Femur (tissue), 1 donor: Measurements from ENCODE around the gene DIAPH2.
"Not testable (repeated sequence)": the region's sequence is repeated elsewhere in the genome, so short reads cannot be mapped to it uniquely, and the experiment has no call there.

Experiments
- DNase-seq: peaks from one replicate; pipeline ENCODE4 v3.0.0-alpha.2; 2017

Gene DIAPH2

DNA sequence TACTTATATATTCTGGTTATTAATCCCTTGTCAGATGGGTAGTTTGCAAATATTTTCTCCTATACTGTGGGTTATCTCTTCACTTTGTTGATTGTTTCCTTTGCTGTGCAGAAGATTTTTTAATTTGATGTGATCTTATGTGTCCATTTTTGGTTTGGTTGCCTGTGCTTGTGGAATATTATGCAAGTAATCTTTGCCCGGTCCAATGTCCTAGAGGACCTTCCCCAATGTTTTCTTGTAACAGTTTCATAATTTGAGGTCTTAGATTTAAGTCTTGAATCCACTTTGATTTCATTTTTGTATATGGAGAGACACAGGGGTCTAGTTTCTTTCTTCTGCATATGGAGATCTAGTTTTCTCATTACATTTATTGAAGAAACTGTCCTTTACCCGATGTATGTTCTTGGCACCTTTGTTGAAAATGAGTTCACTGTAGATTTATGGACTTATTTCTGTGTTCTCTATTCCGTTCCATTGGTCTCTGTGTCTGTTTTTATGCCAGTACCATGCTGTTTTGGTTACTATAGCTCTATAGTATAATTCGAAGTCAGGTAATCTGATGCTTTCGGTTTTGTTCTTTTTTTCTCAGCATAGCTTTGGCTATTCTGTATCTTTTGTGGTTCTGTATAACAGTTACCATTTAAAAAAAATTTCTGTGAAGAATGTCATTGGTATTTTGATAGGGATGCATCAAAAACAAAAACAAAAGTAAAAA is 34.7 kb downstream of the DIAPH2 start:
- no peak for DNase-seq

DNA sequence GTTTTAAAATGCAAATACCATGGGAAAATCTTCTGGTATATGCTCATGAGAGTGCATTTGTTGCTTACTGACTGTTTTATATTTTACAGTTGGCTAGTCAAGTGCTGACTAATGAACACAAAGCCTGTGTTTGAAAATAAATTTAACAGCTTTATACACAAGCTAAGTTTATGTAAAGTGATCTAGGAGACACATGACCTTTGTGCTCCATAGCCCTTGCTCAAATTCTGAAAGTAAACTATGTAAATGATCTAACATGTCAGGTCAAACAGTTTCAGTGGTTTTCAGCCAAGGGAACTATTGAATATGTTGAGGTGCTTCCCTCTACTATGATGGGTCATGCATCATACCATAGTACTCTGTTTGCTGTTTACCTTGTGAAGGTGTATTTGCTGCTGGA is 36.7 kb downstream of the DIAPH2 start:
- no peak for DNase-seq

DNA sequence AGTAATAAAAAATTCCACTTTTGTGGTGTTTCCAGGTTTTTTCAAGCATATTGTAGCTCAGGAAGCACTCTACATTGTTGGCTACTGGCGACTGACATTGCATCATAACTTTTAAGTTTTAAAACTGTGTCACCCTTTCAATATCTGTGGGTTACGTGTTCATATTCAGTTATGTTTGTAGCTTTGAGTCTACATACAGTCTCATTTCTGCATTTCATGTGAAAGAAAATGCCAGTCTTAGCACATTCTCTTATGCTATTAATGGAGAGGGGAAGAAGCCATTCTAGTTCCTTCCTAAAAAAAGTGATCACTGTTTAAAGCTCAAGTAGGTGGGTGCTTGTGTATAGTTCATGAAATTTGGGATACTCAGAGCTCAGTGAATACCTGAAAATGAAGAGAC is 38.1 kb downstream of the DIAPH2 start:
- no peak for DNase-seq

DNA sequence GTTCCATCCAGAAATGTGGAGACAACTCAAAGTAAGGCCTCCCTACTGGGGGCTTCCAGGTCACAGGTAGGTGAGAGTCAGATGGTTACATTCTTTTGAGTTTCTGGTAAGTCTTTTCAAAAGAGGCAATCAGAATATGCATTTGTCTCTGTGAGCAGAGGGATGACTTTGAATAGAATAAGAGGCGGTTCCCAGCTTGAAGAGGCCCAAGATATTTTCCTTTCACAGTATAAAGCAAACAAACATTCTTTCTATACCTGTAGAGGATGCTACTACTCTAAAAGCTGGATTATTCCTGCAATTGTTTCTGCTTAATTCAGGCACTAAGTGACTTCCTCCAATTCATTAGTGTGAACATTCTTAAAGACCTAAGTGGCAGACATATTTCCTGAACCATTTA is 44.4 kb downstream of the DIAPH2 start:
- no peak for DNase-seq

DNA sequence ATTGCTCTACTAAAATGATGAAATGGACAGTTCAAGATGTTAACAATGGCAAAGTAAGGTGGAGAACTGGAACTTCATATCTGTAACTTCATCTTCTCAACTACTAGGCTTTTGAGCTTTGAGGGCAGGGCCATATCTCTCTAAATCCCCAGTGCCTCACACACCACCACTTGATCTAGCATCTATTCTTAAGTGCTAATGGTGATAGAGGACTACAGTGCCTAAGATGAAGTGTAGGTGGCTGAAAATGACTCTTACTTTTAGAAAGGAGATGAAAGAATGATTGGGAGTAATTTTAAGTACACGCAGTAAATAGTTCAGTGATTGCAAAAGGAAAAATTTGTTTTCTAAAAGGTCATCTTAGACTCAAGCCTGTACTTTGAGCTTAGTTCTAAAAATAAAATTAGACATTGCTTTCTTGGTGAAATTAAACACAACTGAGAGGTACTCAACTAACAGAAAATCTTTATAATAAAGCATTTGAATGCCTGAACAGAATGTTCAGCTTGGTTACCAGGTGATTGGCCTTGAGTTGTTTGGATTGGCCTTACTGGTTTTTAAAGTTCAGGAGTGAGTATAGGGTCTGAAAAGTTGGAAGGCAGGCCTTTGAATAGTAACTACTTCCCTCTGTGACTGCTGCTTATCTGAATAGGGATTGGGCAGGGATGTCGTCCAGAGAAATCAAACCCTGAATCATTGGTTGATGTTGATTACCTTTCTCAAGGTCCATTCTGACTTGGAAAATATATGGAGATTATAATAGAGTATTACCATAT is 45.4 kb downstream of the DIAPH2 start:
- no peak for DNase-seq

DNA sequence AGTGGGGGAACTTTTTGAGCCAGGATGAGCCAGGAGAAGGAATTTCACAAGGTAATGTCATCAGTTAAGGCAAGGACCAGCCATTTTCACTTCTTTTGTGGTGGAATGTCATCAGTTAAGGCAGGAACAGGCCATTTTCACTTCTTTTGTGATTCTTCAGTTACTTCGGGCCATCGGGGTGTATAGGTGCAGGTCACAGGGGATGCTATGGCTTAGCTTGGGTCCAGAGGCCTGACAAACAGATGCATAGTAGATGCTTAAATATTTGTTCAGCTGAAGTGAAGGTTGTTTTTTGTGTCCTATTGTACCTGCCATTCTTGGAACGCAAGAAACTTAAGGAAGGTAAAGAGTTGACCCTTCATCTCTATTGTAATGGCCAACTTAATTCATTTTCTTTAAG is 46.4 kb downstream of the DIAPH2 start:
- not testable (repeated sequence) for DNase-seq

DNA sequence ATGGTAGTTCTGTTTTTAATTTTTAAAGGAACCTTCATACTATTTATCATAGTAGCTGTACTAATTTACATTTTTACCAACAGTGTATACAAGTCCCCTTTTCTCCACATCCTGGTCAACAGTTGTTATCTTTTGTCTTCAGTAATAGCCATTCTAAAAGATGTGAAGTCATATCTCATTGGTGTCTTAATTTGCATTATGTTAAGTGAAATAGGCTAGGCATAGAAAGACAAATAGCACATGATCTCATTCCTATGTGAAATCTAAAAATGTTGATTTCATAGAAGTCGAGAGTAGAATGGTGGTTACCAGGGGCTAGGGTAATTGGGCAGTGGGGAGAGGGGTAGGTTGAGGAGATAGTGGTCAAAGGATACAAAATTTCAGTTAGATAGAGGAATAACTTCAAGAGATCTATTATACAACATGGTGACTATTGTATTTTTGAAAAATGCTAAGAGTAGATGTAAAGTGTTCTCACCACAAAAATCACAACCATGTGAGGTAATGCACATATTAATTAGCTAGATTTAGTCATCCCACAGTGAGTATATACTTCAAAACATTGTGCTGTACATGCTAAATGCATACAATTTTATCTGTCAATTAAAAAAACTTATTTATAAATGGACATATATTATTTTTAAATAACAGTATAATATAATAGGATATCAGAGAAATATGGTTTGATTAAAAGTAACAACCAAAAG is 58.9 kb downstream of the DIAPH2 start:
- DNase-seq, result no peak

DNA sequence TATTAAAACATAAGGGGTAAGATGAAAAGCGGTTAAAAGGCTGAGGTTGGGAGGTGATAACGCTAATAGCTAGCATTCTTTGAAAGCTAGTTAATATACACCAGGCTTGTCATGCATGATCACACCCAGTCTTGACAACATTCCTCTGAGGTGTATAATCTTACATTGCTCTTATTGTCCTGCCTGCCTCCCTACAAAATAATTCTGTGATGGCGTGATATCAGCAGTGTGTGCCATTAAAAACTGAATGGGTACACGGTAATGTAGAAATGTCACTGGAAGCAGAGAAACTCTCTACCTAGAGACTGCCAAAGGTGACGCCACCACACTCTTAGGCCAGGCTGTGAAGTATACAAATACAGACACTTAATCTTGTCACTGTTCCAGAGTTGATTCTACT is 68.1 kb downstream of the DIAPH2 start:
- no peak for DNase-seq

DNA sequence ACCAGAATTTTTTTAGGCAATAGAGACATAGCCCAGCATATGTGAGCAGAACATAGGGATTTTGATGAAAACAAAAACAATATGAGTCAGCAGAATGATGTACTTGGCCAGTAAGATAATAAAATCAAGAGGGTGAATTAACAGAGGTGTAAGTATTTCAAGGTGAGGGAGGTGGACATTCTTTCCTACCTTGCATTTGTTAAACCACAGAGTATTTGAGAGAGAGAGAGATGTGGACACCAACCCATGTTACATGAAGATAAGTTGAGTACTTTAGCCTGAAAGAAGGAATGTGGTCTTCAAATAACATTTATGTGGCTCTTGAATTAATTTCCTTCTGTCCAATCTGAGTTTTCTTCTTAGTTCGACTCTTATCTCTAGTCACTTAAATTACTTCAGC is 68.6 kb downstream of the DIAPH2 start:
- no peak for DNase-seq

DNA sequence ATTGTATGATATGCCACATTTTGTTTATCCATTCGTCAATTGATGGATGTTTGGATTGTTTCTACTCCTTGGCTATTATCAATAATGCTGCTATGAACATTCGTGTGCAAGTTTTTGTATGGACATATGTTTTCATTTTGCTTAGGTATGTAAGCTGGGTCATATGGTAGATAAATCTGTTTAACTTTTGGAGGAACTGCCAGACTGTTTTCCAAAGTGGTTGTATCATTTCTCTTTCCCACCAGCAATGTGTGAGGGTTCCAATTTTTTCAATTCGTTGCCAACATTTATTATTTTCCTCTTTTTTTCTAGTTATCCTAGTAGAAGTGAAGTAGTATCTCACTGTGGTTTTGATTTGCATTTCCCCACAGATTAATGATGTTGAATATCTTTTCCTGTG is 71.8 kb downstream of the DIAPH2 start:
- DNase-seq, result no peak

DNA sequence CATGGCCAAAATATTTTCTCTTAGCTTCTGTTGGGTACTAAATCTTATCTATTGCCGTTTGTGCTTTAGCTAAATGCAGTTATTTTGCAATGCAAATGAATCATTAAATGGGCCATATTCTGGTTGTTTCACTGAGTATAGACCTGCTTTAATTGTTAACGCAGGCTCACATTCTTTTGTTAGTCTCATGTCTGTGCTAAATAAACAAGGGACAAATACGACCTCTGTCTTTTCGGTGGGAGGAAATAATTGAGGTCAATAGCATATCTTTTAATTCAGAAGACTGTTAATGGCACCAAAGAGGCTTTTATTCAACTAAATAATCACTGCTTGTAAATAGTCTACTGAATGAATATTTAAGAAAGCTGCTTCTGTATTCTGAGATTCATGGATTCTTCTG is 76.9 kb downstream of the DIAPH2 start:
- DNase-seq, result no peak

DNA sequence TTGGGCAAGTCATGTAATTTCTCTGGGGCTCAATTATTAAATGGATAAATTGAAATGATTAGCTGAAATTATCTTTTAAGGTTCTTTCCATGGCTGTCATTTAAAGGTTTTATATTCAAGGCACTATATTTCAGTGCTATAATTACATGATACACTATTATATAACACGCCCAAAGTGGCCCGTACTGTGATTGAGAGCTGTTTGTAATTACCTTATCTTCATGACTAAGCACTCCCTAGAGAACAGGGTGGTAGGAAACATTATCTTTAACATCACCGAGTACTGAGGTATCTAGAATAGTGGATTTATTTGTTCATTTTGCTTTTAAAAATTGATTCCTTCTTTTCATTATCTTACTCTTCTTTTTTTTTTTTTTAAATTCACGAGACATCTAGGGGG is 79.0 kb downstream of the DIAPH2 start:
- DNase-seq, result no peak

DNA sequence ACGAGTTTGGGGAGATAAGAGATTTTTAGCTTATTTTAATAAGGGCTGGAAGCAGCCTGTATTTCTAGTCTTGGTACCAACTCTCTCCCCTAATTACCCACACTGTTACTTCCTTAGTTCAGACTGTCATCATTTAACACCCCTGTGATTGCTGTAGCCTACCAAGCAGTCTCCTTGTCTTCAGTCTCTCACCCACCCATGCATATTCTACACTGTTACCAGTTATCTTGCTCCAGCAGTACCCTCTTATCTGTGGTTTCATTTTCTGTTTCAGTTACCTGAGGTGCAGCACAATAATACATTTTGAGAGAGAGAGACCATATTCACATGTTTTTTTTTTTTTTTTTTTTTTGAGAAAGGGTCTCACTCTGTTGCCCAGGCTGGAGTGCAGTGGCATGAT is 80.2 kb downstream of the DIAPH2 start:
- DNase-seq, result no peak

DNA sequence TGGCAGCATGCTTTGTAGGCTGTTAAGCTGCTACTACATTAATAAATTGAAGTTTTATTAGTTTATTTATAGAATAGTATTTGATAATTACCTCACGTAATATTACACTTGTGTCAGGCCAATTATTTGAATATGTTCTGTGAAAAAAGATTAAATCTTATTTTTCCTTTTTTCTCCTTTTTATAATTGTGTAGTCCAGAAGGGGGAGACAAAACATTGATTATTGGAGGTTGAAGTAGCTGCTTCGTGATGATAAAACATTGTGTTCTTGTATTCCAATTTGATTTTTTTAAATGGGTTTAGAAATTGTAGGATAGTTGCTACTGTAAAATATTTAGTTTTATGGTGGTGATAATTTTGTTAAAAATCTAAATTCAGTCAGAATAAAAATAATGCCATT is 85.7 kb downstream of the DIAPH2 start:
- DNase-seq, result no peak

DNA sequence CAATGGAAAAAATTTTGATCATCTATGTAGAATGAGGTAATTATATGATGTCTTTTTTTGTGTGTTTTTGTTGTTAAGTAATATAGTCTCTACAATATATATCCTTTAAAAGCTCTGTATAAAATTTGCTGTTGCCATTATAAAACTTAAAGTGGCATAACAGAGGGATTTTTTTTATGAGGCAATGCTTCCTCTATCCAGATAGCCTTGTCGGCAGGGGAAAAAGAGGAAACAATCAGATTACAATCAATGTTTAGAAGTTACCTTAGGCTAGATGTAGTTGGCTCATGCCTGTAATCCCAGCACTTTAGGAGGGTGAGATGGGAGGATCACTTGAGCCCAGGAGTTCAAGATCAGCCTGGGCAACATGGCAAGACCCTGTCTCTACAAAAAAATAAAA is 86.8 kb downstream of the DIAPH2 start:
- no peak for DNase-seq

DNA sequence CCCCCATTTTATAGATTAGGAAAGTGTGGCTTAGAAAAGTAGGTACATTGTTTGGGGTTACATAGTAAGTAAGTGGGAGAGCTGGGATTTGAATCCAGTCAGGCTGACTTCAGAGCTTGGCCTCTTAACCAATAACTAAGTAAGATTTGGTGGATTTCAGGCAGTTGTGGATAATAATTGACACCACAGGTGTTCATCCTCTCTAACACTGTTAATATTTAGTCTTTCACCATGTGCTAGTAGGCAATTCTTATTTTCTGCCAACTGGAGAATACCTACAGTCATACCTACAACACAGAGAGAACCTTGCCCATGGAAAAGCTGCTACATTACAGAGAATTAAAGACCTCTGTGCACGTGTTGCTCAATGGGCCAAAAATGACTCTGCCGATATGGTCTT is 89.5 kb downstream of the DIAPH2 start:
- no peak for DNase-seq

DNA sequence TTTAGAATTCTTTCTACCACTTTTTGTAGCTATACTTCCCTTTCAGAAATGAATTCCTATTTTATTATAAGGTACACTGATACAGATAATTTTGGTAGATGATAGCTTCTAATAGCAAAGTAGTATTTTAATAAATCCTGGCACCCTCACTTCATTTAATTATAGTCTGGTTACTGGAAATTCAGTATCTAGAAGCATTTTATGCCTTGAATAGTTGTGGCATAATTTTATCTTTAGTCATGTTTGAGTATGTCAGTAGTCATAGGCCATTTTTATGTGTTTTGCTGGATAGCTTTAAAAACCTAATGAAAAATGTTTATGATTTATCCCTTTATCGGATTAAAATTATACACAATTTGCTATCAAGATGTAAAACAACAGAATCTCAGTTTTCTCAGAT is 92.3 kb downstream of the DIAPH2 start:
- DNase-seq, result no peak

DNA sequence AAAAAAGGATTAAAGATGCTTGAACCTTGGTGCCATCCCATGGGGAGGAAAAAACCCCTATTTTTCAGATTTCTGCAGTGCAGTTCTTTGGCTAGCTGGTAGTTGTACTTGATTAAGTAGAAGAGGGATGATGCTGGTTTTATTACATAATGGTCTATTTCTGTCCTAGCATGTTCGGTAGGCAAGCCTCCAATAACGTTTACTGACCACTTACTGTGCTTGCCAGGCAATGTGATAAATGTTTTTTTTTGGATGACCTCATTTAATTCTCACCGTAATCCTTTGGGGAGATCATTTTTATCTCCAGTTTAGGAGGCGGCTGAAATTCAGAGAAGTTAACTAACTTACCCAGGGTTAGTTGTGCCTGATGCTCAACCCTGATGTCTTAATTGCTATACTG is 106.9 kb downstream of the DIAPH2 start:
- DNase-seq, result no peak

DNA sequence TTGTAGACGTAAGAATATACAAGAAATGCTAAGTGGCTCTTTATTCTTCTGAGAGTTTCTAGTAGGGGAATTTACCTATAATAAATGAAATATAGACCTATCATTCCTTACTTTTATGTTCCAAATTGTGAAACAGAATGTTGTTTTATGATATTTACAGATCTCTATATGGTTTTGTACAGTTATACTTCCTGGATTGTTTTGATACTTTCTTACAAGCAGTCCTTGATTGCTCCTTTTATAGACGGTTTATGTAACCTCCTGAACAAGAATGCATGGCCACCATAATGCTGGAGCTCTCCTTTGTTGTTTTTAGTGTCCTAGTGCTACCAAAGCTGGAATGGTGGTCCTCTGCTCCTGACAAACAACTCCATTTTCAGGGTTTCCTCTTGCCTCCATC is 107.4 kb downstream of the DIAPH2 start:
- no peak for DNase-seq

DNA sequence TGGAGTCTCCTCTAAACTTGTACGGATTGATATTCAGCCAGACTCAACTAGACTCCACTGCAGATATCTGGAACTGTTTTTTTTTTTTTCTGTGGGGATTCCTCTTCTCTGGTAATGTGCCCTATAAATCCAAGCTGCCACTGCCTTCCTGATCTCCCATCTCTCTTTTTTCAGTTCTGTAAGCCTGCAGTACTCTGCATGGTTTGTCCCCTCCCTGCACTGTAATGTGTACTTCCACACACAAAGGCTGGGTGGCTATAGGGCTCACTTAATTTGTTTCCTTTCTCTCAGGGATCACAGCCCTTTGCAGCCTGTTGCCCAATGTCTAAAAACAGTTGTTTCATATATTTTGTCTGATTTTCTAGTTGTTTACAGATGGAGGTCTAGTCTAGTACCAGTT is 114.3 kb downstream of the DIAPH2 start:
- no peak for DNase-seq

DNA sequence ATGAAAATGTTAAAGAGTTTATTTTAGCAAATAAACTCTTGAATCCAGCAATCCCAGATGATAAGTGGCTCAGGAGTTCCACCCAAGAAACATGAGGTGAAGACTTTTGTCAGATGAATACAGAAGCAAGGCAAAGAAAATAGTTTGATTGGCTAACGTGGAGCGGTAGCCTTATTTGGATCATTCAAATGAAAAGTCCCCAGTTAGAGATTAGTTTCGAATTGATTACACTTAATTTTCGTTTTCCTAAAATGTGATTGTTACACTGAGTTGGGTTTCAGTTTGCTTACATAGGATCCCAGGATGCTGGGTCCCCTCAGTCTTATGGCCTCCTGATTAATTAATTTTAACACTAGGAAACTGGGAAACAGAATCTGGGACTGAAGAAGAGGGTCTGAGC is 122.7 kb downstream of the DIAPH2 start:
- no peak for DNase-seq

DNA sequence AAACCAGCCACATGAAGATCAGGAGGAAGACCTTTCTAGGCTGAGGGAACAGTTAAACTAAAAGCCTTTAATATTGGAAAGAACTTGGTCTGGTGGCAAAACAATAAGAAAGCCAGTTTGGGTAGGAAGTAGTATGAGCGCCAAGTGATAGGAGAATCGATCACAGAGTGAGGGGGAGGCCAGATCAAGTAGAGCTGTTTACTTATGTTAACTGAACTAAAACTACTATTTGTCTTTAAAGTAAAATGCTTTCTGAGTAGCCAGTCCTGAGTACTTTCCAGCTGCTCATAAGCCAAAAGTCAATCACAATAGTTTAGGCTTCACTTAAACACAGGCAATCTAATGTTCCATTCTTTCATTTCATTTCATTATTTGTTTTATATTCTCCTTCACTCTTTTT is 136.3 kb downstream of the DIAPH2 start:
- DNase-seq, result no peak

DNA sequence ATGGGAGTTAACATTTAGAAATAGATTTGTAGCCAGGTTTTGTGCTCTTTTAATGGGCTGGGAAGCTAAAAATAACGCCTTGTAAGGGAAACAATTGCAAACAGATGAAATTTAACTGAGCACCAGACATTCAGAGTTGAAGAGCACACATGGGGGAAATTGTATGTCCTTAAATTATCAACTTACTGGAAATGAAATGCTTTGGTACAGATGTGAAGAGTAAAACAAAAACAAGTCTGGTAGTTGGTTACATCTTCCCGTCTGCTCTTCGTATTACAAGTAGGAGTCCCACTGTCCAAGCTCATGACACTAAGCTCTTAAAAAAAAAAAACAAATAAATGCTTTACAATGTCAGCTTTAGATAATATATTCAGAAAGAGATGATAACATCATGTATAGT is 139.5 kb downstream of the DIAPH2 start:
- no peak for DNase-seq

DNA sequence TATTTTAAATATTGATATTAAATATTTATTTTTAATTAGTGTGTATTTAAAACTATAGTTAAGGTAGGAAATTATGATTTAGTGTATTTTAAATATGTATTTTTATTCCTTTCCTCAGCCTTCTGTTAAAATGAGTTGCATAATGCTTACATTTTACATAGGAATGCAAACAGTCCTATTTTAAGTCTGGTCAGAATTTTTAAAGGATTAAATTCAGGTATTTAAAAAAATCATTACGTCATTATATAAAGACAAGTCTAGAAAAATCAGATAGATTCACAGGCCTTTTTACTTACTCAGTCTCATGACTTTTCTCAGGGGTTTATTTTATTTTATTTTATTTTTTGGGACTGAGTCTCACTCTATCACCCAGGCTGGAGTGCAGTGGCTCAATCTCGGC is 148.7 kb downstream of the DIAPH2 start:
- DNase-seq, result no peak
